ENCODE data around the gene AMHR2. TPM values are rescaled to one million over a fixed set of nuclear protein-coding genes. Genes with fewer than 3 reads are reported as not detected.

The AMHR2 gene
- total and polyA plus RNA-seq, 4 donors = 0.02 to 0.52 (median 0.22) TPM; not detected in 1

DNA sequence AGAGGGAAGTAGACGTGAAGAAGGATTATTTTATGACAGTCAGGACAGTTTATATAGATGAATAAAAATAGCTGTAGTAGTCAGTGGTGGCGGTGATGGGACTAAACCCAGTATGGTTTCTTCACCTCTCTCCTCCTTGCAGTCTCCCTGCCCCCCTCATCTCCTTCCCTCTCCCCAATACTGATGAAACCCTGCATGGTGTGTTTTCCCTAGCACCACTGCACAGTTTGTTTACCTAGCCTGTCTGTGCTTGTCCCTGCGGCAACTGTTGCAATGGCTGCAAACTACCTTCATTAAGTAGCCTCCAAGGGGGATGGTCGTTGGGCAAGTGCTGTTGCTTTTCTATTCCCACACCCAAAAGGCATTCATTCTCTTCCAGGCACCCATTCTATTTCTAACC is 43.0 kb downstream of the AMHR2 start:
- DNase-seq (no peak), ATAC-seq (ENCODE audit: insufficient read depth, low FRiP score) (no peak)
- Histone ChIP-seq H3K27me3 (ENCODE audit: control insufficient read depth in 3 of 3, insufficient read depth in 3 of 3, low read length in 2 of 3) (no peaks in the 10 kb centered on the region), H3K9ac (ENCODE audit: insufficient read depth in 1 of 2, low read length in 2 of 2) (no peak overlapping the region), H3K36me3 (ENCODE audit: control insufficient read depth in 4 of 4, insufficient read depth in 4 of 4, low read length in 4 of 4) (peaks cover 59 to 85% (median 76%) of the 10 kb centered on the region in 4 donors), H3K4me3 (no peak overlapping the region), H3K4me1 (ENCODE audit: control insufficient read depth in 5 of 5, insufficient read depth in 5 of 5, low read length in 5 of 5) (peaks cover 0 to 16% (median 0%) of the 10 kb centered on the region in 5 donors), H3K9me3 (ENCODE audit: control insufficient read depth in 4 of 4, insufficient read depth in 3 of 4, low read length in 3 of 4) (no peaks in the 10 kb centered on the region), H3K27ac (ENCODE audit: low read depth in 1 of 2, low read length in 1 of 2) (no peak overlapping the region)
- TF ChIP-seq, protein P1, sequence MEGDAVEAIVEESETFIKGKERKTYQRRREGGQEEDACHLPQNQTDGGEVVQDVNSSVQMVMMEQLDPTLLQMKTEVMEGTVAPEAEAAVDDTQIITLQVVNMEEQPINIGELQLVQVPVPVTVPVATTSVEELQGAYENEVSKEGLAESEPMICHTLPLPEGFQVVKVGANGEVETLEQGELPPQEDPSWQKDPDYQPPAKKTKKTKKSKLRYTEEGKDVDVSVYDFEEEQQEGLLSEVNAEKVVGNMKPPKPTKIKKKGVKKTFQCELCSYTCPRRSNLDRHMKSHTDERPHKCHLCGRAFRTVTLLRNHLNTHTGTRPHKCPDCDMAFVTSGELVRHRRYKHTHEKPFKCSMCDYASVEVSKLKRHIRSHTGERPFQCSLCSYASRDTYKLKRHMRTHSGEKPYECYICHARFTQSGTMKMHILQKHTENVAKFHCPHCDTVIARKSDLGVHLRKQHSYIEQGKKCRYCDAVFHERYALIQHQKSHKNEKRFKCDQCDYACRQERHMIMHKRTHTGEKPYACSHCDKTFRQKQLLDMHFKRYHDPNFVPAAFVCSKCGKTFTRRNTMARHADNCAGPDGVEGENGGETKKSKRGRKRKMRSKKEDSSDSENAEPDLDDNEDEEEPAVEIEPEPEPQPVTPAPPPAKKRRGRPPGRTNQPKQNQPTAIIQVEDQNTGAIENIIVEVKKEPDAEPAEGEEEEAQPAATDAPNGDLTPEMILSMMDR (IDR thresholded peaks at IDR 0.05; ENCODE audit: control extremely low read depth, extremely low read depth) = no peak
- WGBS, 2 donors = 81 to 84% methylated on average over 4 of the region's 4 CpGs

DNA sequence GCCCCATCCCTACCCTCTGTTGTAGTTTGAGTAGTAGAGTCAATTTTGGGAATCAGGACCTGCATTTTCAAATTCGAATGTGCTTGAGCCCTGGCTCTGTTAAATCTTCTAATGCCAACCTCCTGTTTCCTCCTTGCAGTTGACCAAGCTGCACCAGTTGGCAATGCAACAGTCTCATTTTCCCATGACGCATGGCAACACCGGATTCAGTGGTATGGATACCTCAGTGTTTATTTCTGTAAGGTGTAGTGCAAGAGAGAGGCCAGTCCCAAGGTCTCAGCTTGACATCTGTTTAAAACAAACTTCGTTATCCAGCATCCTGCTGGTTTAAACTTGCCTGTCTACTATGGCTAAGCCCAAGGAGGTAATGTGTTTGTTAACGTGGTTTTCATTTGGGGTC is 43.4 kb downstream of the AMHR2 start:
- 80 to 89% methylated on average over 5 of the region's 5 CpGs for WGBS, 2 donors
- H3K4me1 ChIP-seq (ENCODE audit: control insufficient read depth in 5 of 5, insufficient read depth in 5 of 5, low read length in 5 of 5) = peaks cover 0 to 16% (median 0%) of the 10 kb centered on the region in 5 donors

DNA sequence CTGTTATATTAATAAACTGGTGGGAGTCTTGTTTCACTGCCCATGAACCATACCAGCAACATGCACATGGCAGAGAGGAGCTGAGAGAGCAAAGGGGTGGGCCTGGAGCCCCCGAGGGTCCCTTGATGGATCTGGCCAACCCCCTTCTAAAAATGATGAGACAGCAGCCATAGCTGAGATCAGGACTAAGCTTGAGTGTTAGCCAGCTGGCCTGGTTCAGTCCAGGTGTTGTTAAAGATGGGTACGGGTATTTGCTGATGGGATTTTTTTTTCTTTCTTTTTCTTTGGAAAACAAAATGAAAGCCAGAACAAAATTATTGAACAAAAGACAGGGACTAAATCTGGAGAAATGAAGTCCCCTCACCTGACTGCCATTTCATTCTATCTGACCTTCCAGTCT is 44.2 kb downstream of the AMHR2 start:
- H3K9me3 ChIP-seq (ENCODE audit: control insufficient read depth in 4 of 4, insufficient read depth in 3 of 4, low read length in 3 of 4) = no peaks in the 10 kb centered on the region
- H3K9ac ChIP-seq (ENCODE audit: insufficient read depth in 1 of 2, low read length in 2 of 2) = no peak overlapping the region
- no peak overlapping the region for H3K4me3 ChIP-seq
- no peak overlapping the region for H3K27ac ChIP-seq (ENCODE audit: low read depth in 1 of 2, low read length in 1 of 2)
- H3K4me1 ChIP-seq (ENCODE audit: control insufficient read depth in 5 of 5, insufficient read depth in 5 of 5, low read length in 5 of 5) = peaks cover 0 to 11% (median 0%) of the 10 kb centered on the region in 5 donors
- DNase-seq = no peak
- H3K36me3 ChIP-seq (ENCODE audit: control insufficient read depth in 4 of 4, insufficient read depth in 4 of 4, low read length in 4 of 4) = peaks cover 52 to 82% (median 75%) of the 10 kb centered on the region in 4 donors
- no peaks in the 10 kb centered on the region for H3K27me3 ChIP-seq (ENCODE audit: control insufficient read depth in 3 of 3, insufficient read depth in 3 of 3, low read length in 2 of 3)
- WGBS, 2 donors = 85 to 95% methylated on average over 2 of the region's 2 CpGs
- TF ChIP-seq, protein P1 (IDR thresholded peaks at IDR 0.05; ENCODE audit: control extremely low read depth, extremely low read depth) = no peak
- ATAC-seq (ENCODE audit: insufficient read depth, low FRiP score) = no peak

More for the DNA sequence above, 43.4 kb downstream of the AMHR2 start:
- ATAC-seq (ENCODE audit: insufficient read depth, low FRiP score) (no peak), DNase-seq (no peak)
- H3K9me3 ChIP-seq (ENCODE audit: control insufficient read depth in 4 of 4, insufficient read depth in 3 of 4, low read length in 3 of 4) = no peaks in the 10 kb centered on the region
- H3K27ac ChIP-seq (ENCODE audit: low read depth in 1 of 2, low read length in 1 of 2) = no peak overlapping the region
- H3K9ac ChIP-seq (ENCODE audit: insufficient read depth in 1 of 2, low read length in 2 of 2) = no peak overlapping the region
- H3K36me3 ChIP-seq (ENCODE audit: control insufficient read depth in 4 of 4, insufficient read depth in 4 of 4, low read length in 4 of 4) = peaks cover 59 to 87% (median 77%) of the 10 kb centered on the region in 4 donors
- TF ChIP-seq, protein P1 (IDR thresholded peaks at IDR 0.05; ENCODE audit: control extremely low read depth, extremely low read depth) = no peak
- no peaks in the 10 kb centered on the region for H3K27me3 ChIP-seq (ENCODE audit: control insufficient read depth in 3 of 3, insufficient read depth in 3 of 3, low read length in 2 of 3)
- no peak overlapping the region for H3K4me3 ChIP-seq

DNA sequence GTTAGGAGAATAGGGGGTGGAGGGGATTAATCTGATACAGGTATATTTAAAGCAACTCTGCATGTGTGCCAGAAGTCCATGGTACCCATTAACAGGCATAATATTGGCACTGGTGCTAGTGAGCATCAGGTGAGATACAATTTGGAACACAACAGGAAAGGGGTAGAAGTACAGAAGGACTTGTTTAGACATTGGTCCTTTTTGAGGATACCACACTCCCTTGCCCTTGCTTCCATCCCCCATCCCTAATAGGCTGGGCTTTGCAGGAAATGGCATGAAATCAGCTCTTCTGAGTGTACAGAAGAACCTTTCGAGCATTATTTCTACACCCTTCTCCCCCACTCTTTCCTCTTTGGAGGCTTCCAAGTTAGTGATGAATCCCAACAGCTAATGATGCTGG is 44.6 kb downstream of the AMHR2 start:
- H3K9me3 ChIP-seq (ENCODE audit: control insufficient read depth in 4 of 4, insufficient read depth in 3 of 4, low read length in 3 of 4) = no peaks in the 10 kb centered on the region
- no peak overlapping the region for H3K27ac ChIP-seq (ENCODE audit: low read depth in 1 of 2, low read length in 1 of 2)
- peaks cover 0 to 11% (median 0%) of the 10 kb centered on the region in 5 donors for H3K4me1 ChIP-seq (ENCODE audit: control insufficient read depth in 5 of 5, insufficient read depth in 5 of 5, low read length in 5 of 5)
- no peak overlapping the region for H3K9ac ChIP-seq (ENCODE audit: insufficient read depth in 1 of 2, low read length in 2 of 2)
- no peak for DNase-seq
- no peak for ATAC-seq (ENCODE audit: insufficient read depth, low FRiP score)
- 39 to 67% methylated on average over 1 of the region's 1 CpG for whole genome bisulfite sequencing, 2 donors
- peaks cover 51 to 78% (median 73%) of the 10 kb centered on the region in 4 donors for H3K36me3 ChIP-seq (ENCODE audit: control insufficient read depth in 4 of 4, insufficient read depth in 4 of 4, low read length in 4 of 4)
- TF ChIP-seq, protein P1 (IDR thresholded peaks at IDR 0.05; ENCODE audit: control extremely low read depth, extremely low read depth) = no peak
- H3K4me3 ChIP-seq = no peak overlapping the region
- H3K27me3 ChIP-seq (ENCODE audit: control insufficient read depth in 3 of 3, insufficient read depth in 3 of 3, low read length in 2 of 3) = no peaks in the 10 kb centered on the region

All from lung (tissue), 12 donors.